ENCODE measurements around the gene TMEM255B. TPM values are rescaled to one million over a fixed set of nuclear protein-coding genes. Genes with fewer than 3 reads are reported as not detected.
"Not testable (repeated sequence)": the region's sequence is repeated elsewhere in the genome, so short reads cannot be mapped to it uniquely, and the experiment has no call there.

TMEM255B gene
- total RNA-seq, 1 donor from 2014 or later, result 9.8 TPM

GRCh38 chr13:113792886-113793717 lies 34.1 kb downstream of the TMEM255B start:
- no peak for ATAC-seq
- intact Hi-C loops (cut with DNase I), result no loop called here
- DNase-seq (ENCODE audit: missing footprints), result peak; percentile 52

GRCh38 chr13:113793718-113794085 lies 34.7 kb downstream of the TMEM255B start:
- DNase-seq (ENCODE audit: missing footprints) (no peak), ATAC-seq (no peak)
- intact Hi-C loops (cut with DNase I), result no loop called here

- intact Hi-C loops (cut with DNase I), result no loop called here
- DNase-seq (ENCODE audit: missing footprints), result peak; percentile 49
- no peak for ATAC-seq
Measured at GRCh38 chr13:113794086-113794485, 35.1 kb downstream of the TMEM255B start.

GRCh38 chr13:113794764-113795173 lies 35.7 kb downstream of the TMEM255B start:
- ATAC-seq, result no peak
- intact Hi-C loops (cut with DNase I), result no loop called here
- peak; percentile 28 for DNase-seq (ENCODE audit: missing footprints)

- DNase-seq (ENCODE audit: missing footprints); intact Hi-C loops (cut with DNase I); ATAC-seq: not testable (repeated sequence)
Measured at GRCh38 chr13:113795362-113795761, 36.3 kb downstream of the TMEM255B start.

GRCh38 chr13:113796211-113796963 lies 37.4 kb downstream of the TMEM255B start:
- ATAC-seq, result no peak

GRCh38 chr13:113796964-113797676 lies 38.1 kb downstream of the TMEM255B start:
- intact Hi-C loops (cut with DNase I), result no loop called here
- DNase-seq (ENCODE audit: missing footprints) (peak; percentile 55), ATAC-seq (no peak)

More at GRCh38 chr13:113796211-113796963, 37.4 kb downstream of the TMEM255B start:
- peak; percentile 14 for DNase-seq (ENCODE audit: missing footprints)
- intact Hi-C loops (cut with DNase I), result no loop called here

GRCh38 chr13:113798200-113798811 lies 39.3 kb downstream of the TMEM255B start:
- ATAC-seq, result no peak
- intact Hi-C loops (cut with DNase I), result no loop called here
- DNase-seq (ENCODE audit: missing footprints), result no peak

- peak; percentile 45 for DNase-seq (ENCODE audit: missing footprints)
- intact Hi-C loops (cut with DNase I), result loop anchor here (5.0 kb wide), 1 partner anchor 38 kb away; no protein-coding TSS in a partner anchor
- no peak for ATAC-seq
Measured at GRCh38 chr13:113800576-113800926, 41.5 kb downstream of the TMEM255B start.

GRCh38 chr13:113801289-113801961 lies 42.4 kb downstream of the TMEM255B start:
- intact Hi-C loops (cut with DNase I), result loop anchor here (5.0 kb wide), 1 partner anchor 39 kb away; no protein-coding TSS in a partner anchor
- DNase-seq (ENCODE audit: missing footprints), result peak; percentile 61
- no peak for ATAC-seq

GRCh38 chr13:113802090-113802531 lies 43.1 kb downstream of the TMEM255B start:
- DNase-seq (ENCODE audit: missing footprints) (peak; percentile 79), ATAC-seq (peak; percentile 69)
- intact Hi-C loops (cut with DNase I), result loop anchor here (5.0 kb wide), 1 partner anchor 40 kb away; no protein-coding TSS in a partner anchor

GRCh38 chr13:113802761-113803160 lies 43.7 kb downstream of the TMEM255B start:
- intact Hi-C loops (cut with DNase I), result loop anchor here (5.0 kb wide), 1 partner anchor 40 kb away; no protein-coding TSS in a partner anchor
- ATAC-seq (no peak), DNase-seq (ENCODE audit: missing footprints) (peak; percentile 74)

- intact Hi-C loops (cut with DNase I), result loop anchor here (5.0 kb wide), 1 partner anchor 41 kb away; no protein-coding TSS in a partner anchor
- DNase-seq (ENCODE audit: missing footprints) (peak; percentile 56), ATAC-seq (no peak)
Measured at GRCh38 chr13:113803409-113804016, 44.5 kb downstream of the TMEM255B start.

- no peak for ATAC-seq
- peak; percentile 66 for DNase-seq (ENCODE audit: missing footprints)
- intact Hi-C loops (cut with DNase I), result loop anchor here (5.0 kb wide), 1 partner anchor 42 kb away; no protein-coding TSS in a partner anchor
Measured at GRCh38 chr13:113804017-113804702, 45.1 kb downstream of the TMEM255B start.

- peak; percentile 60 for DNase-seq (ENCODE audit: missing footprints)
- intact Hi-C loops (cut with DNase I), result loop anchor here (5.0 kb wide), 1 partner anchor 43 kb away; no protein-coding TSS in a partner anchor
- no peak for ATAC-seq
Measured at GRCh38 chr13:113804703-113805430, 45.8 kb downstream of the TMEM255B start.

- ATAC-seq (no peak), DNase-seq (ENCODE audit: missing footprints) (peak; percentile 65)
- intact Hi-C loops (cut with DNase I), result no loop called here
Measured at GRCh38 chr13:113805431-113806103, 46.5 kb downstream of the TMEM255B start.
